Measurements from ENCODE around the gene SLC1A3. TPM values are rescaled to one million over a fixed set of nuclear protein-coding genes. Genes with fewer than 3 reads are reported as not detected.

Gene SLC1A3
- total RNA-seq, 2 donors from 2014 or later, result 10.5 to 12.7 TPM

- H3K4me1 ChIP-seq (replicated peaks), result no peaks in the 10 kb centered on the region
- TF ChIP-seq CTCF (IDR thresholded peaks at IDR 0.05) (no peak), POLR2AphosphoS5 (IDR thresholded peaks at IDR 0.05) (no peak), POLR2A (IDR thresholded peaks at IDR 0.05) (no peak)
- no peaks in the 10 kb centered on the region for H3K27me3 ChIP-seq (replicated peaks; ENCODE audit: insufficient read depth)
- DNase-seq (ENCODE audit: low spot score), result no peak
- 70% methylated on average over 6 of the region's 6 CpGs for WGBS
- intact Hi-C loops (cut with DNase I), result no loop called here
- no peaks in the 10 kb centered on the region for H3K36me3 ChIP-seq
- no peaks in the 10 kb centered on the region for H3K9me3 ChIP-seq
- H3K4me3 ChIP-seq, result no peak overlapping the region
- H3K27ac ChIP-seq, result no peak overlapping the region
Observed at GRCh38 chr5:36570301-36571095, 35.9 kb upstream of the SLC1A3 start.

- TF ChIP-seq CTCF (IDR thresholded peaks at IDR 0.05) (no peak), POLR2AphosphoS5 (IDR thresholded peaks at IDR 0.05) (no peak), POLR2A (IDR thresholded peaks at IDR 0.05) (no peak)
- no peak for DNase-seq (ENCODE audit: low spot score)
- Histone ChIP-seq H3K9me3 (no peaks in the 10 kb centered on the region), H3K4me3 (no peak overlapping the region), H3K36me3 (no peaks in the 10 kb centered on the region), H3K27ac (no peak overlapping the region), H3K27me3 (replicated peaks; ENCODE audit: insufficient read depth) (no peaks in the 10 kb centered on the region), H3K4me1 (replicated peaks) (no peaks in the 10 kb centered on the region)
- WGBS, result 86% methylated on average over 4 of the region's 4 CpGs
- intact Hi-C loops (cut with DNase I), result no loop called here
Observed at GRCh38 chr5:36571401-36572042, 34.9 kb upstream of the SLC1A3 start.

- 57% methylated on average over 2 of the region's 2 CpGs for WGBS
Observed at GRCh38 chr5:36573438-36573837, 33.0 kb upstream of the SLC1A3 start.

GRCh38 chr5:36575361-36575781 lies 31.0 kb upstream of the SLC1A3 start:
- Histone ChIP-seq H3K4me3 (no peak overlapping the region), H3K27me3 (replicated peaks; ENCODE audit: insufficient read depth) (no peaks in the 10 kb centered on the region), H3K9me3 (no peaks in the 10 kb centered on the region), H3K4me1 (replicated peaks) (no peaks in the 10 kb centered on the region), H3K36me3 (no peaks in the 10 kb centered on the region), H3K27ac (no peak overlapping the region)
- no peak for DNase-seq (ENCODE audit: low spot score)
- WGBS, result 69% methylated on average over 4 of the region's 4 CpGs
- intact Hi-C loops (cut with DNase I), result no loop called here
- TF ChIP-seq POLR2A (IDR thresholded peaks at IDR 0.05) (no peak), POLR2AphosphoS5 (IDR thresholded peaks at IDR 0.05) (no peak), CTCF (IDR thresholded peaks at IDR 0.05) (no peak)

More at GRCh38 chr5:36573438-36573837, 33.0 kb upstream of the SLC1A3 start:
- H3K4me1 ChIP-seq (replicated peaks), result no peaks in the 10 kb centered on the region
- H3K27ac ChIP-seq, result no peak overlapping the region
- intact Hi-C loops (cut with DNase I), result no loop called here
- no peaks in the 10 kb centered on the region for H3K36me3 ChIP-seq
- no peaks in the 10 kb centered on the region for H3K27me3 ChIP-seq (replicated peaks; ENCODE audit: insufficient read depth)
- TF ChIP-seq POLR2AphosphoS5 (IDR thresholded peaks at IDR 0.05) (no peak), POLR2A (IDR thresholded peaks at IDR 0.05) (no peak), CTCF (IDR thresholded peaks at IDR 0.05) (no peak)
- no peak for DNase-seq (ENCODE audit: low spot score)
- no peaks in the 10 kb centered on the region for H3K9me3 ChIP-seq
- no peak overlapping the region for H3K4me3 ChIP-seq

All from prostate gland (tissue), 2 donors.